Measurements from ENCODE around the gene HOXB9.

Gene HOXB9

GRCh38 chr17:48595278-48595999, 30.7 kb downstream of the HOXB9 start:
- DNase-seq = peak; percentile 54

GRCh38 chr17:48594538-48595277, 31.4 kb downstream of the HOXB9 start:
- peak; percentile 56 for DNase-seq

GRCh38 chr17:48593840-48594537, 32.2 kb downstream of the HOXB9 start:
- DNase-seq = peak; percentile 93

GRCh38 chr17:48593126-48593829, 32.9 kb downstream of the HOXB9 start, which contains the start of gene HOXB5:
Gene HOXB5, minus strand, starts transcription at chr17:48593779. Its CDS starts 97 bp downstream, at chr17:48593682.
- DNase-seq = peak; percentile 77

- peak; percentile 69 for DNase-seq
Measured at GRCh38 chr17:48592577-48592976, 33.6 kb downstream of the HOXB9 start.

- DNase-seq = no peak
Measured at GRCh38 chr17:48592057-48592514, 34.1 kb downstream of the HOXB9 start.

GRCh38 chr17:48591255-48592056, 34.7 kb downstream of the HOXB9 start:
- DNase-seq = no peak

GRCh38 chr17:48590607-48591161, 35.5 kb downstream of the HOXB9 start:
- DNase-seq = no peak

GRCh38 chr17:48589831-48590606, 36.1 kb downstream of the HOXB9 start, which contains the start of gene HOXB3:
Gene HOXB3, minus strand, starts transcription at chr17:48590241. Its CDS starts 37,767 bp downstream, at chr17:48552474.
- DNase-seq = no peak

- DNase-seq = no peak
Measured at GRCh38 chr17:48589060-48589830, 36.9 kb downstream of the HOXB9 start.

- DNase-seq = no peak
Measured at GRCh38 chr17:48588528-48588927, 37.6 kb downstream of the HOXB9 start.

- no peak for DNase-seq
Measured at GRCh38 chr17:48588074-48588415, 38.1 kb downstream of the HOXB9 start.

GRCh38 chr17:48587276-48588073, 38.7 kb downstream of the HOXB9 start:
- no peak for DNase-seq

- DNase-seq = no peak
Measured at GRCh38 chr17:48586355-48587258, 39.6 kb downstream of the HOXB9 start.

- no peak for DNase-seq
Measured at GRCh38 chr17:48584223-48584741, 41.9 kb downstream of the HOXB9 start.

GRCh38 chr17:48583708-48584222, 42.4 kb downstream of the HOXB9 start:
- DNase-seq = no peak

- DNase-seq = no peak
Measured at GRCh38 chr17:48582750-48583069, 43.4 kb downstream of the HOXB9 start.

Measured in activated CD8-positive, alpha-beta memory T cell treated with anti-CD3 and anti-CD28 coated beads for 24 hours (primary cell).